Neutrophil (primary cell): Measurements from ENCODE around the gene RPS24.
A peak's percentile ranks its signal among the peaks of the same experiment; 100 is the strongest.

ENCODE experiments used
- H3K27ac ChIP-seq: fragments of 200-600 bp; sonication (generic); 2 replicates; pipeline ENCODE4 v1.5.1; 2016; ENCODE audit warnings: mild to moderate bottlenecking, moderate library complexity
- H3K27me3 ChIP-seq: fragments of 200-600 bp; sonication (generic); 2 replicates; pipeline ENCODE4 v1.6.0; 2016; ENCODE audit warnings: mild to moderate bottlenecking
- H3K36me3 ChIP-seq: fragments of 200-600 bp; sonication (generic); 2 replicates; pipeline ENCODE4 v1.5.1; 2017
- H3K4me1 ChIP-seq, 2 experiments: fragments of 200-600 bp in 1 of 2; sonication (generic) in 1 of 2; 1 replicate in 1 of 2; 2 replicates in 1 of 2; pipeline versions ENCODE4 v1.5.1 to v1.6.1; 2013 to 2016; ENCODE audit warnings: low read depth in 1 of 2, low read length in 1 of 2, mild to moderate bottlenecking in 1 of 2, moderate library complexity in 1 of 2; ENCODE audit not compliant: control insufficient read depth in 1 of 2, insufficient read depth in 1 of 2
- H3K4me3 ChIP-seq, 2 experiments: fragments of 200-600 bp in 1 of 2; sonication (generic) in 1 of 2; 1 replicate in 1 of 2; 2 replicates in 1 of 2; pipeline ENCODE4 v1.5.1; 2013 to 2016; ENCODE audit warnings: low read depth in 1 of 2, low read length in 1 of 2, mild to moderate bottlenecking in 1 of 2, moderate library complexity in 1 of 2
- H3K9me3 ChIP-seq: fragments of 200-600 bp; sonication (generic); 2 replicates; pipeline ENCODE4 v1.5.1; 2016
- TF ChIP-seq, protein P1 (sequence below): fragments of 200-600 bp; sonication (generic); IDR thresholded peaks from 2 replicates; pipeline ENCODE4 v1.5.1; 2016; ENCODE audit warnings: antibody characterized with exemption

RPS24 gene

DNA sequence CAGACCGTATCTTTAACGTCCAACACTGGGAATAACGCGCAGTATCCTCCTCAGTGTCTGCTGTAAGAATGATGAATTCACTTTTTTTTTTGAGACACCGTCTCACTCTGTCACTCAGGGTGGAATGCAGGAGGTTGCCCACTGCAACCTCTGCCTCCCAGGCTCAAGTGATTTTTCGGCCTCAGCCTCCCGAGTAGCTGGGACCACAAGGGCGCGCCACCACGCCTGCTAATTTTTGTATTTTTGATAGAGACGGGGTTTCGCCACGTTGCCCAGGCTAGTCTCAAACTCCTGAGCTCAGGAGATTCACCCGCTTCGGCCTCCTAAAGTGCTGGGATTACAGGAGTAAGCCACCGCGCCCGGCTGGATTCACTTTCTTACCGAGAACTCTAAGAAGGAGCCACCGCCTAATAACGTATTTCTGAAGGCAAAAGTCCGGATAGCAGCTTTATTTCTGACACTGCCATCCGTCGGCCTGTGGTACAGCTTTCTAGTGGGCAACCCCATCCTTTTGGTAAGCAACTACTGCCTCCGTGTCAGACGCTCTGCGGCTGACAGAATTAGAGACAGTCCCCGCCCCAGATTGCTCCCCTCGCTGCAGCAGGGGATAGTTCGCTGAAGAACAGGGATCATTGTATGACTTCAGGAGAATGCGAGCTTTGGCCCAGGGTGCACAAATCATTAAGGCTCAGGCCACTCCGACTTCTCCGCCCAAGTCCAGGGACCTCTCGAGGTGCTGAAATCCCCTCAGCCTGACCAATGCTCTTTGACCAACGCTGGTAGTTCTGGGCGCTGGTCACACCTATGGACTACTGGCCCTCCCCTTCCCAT lies 5.0 kb upstream of the RPS24 start:
- Histone ChIP-seq H3K27ac (peak overlapping the region; percentile 77), H3K27me3 (no peaks in the 10 kb centered on the region), H3K4me1 (peaks cover 25 to 27% of the 10 kb centered on the region in 2 experiments), H3K36me3 (peaks cover 23% of the 10 kb centered on the region), H3K4me3 (peak overlapping the region; percentile 89 to 95), H3K9me3 (no peaks in the 10 kb centered on the region)
- TF ChIP-seq, protein P1, sequence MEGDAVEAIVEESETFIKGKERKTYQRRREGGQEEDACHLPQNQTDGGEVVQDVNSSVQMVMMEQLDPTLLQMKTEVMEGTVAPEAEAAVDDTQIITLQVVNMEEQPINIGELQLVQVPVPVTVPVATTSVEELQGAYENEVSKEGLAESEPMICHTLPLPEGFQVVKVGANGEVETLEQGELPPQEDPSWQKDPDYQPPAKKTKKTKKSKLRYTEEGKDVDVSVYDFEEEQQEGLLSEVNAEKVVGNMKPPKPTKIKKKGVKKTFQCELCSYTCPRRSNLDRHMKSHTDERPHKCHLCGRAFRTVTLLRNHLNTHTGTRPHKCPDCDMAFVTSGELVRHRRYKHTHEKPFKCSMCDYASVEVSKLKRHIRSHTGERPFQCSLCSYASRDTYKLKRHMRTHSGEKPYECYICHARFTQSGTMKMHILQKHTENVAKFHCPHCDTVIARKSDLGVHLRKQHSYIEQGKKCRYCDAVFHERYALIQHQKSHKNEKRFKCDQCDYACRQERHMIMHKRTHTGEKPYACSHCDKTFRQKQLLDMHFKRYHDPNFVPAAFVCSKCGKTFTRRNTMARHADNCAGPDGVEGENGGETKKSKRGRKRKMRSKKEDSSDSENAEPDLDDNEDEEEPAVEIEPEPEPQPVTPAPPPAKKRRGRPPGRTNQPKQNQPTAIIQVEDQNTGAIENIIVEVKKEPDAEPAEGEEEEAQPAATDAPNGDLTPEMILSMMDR: no peak

DNA sequence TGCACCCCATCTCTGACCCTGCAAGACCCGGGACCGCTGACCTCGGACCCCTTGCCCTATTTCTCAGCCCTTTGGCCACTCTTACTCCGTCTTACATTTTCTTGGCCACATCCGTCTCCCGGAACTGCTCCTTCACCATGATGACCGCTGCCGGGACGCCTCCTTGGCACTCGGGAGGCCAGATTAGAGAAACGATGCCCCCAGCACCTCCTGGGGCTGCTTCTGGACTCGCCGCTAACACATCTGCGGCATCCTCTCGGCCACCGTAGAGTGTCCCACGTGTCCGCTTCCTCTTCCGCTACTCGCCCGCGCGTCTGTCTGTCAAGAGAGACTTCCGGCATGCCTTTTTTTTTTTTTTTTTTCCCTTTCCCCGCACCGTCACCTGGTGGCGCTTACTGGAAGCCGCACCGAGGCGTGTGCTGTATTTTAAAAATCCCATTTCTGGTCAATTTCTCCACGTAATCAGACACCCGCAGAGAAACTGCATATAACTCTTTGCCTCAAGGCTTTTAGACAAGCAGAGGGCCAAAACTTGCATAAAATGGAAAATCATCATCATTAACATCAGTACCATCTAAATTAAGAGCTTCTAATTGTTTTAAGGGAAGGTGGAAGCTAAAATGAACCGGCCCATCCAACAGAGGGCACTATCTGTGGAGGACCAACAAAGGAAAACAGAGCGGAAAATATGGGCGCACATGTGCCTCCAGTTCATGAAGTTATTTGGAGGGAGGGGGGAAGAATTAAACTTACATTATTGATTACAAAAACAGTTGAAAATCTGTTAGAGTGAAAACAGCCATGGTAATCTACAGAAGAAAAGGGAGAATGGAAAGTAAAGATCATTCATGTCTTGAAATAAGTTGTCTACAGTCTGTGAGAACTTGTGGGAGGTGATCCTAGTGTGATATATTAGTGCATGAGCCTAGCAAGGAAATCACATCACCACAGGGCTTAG lies 4.1 kb upstream of the RPS24 start, which contains the start of gene POLR3A:
Gene POLR3A, minus strand, starts transcription at position 247 of the 958 bp plus-strand sequence. Its CDS starts 108 bp downstream, at position 139.
- Histone ChIP-seq H3K27ac (peak within 1 kb of the TSS; percentile 77), H3K4me1 (peaks cover 32 to 36% of the 10 kb centered on the region in 2 experiments), H3K9me3 (no peaks in the 10 kb centered on the region), H3K36me3 (peaks cover 15% of the 10 kb centered on the region), H3K27me3 (no peaks in the 10 kb centered on the region), H3K4me3 (peak within 1 kb of the TSS; percentile 89 to 95)
- TF ChIP-seq, protein P1: peak; percentile 73

DNA sequence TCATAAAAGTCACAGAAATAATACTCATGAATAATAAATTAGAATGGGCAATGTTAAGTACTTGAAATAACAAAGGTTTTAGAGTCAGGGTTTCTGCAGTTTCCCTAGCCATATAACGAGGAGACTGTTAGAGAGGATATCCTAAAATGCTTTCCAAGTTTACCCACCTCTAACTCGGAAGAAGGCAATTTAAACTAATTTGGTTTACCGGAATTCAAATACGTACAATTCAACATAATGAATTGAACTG lies 351 bp upstream of the RPS24 start:
- Histone ChIP-seq H3K27me3 (no peaks in the 10 kb centered on the region), H3K9me3 (no peaks in the 10 kb centered on the region), H3K36me3 (peaks cover 33% of the 10 kb centered on the region), H3K4me1 (peaks cover 32 to 37% of the 10 kb centered on the region in 2 experiments), H3K27ac (peak overlapping the region; percentile 76), H3K4me3 (peak overlapping the region; percentile 79 to 83)
- TF ChIP-seq, protein P1: no peak

DNA sequence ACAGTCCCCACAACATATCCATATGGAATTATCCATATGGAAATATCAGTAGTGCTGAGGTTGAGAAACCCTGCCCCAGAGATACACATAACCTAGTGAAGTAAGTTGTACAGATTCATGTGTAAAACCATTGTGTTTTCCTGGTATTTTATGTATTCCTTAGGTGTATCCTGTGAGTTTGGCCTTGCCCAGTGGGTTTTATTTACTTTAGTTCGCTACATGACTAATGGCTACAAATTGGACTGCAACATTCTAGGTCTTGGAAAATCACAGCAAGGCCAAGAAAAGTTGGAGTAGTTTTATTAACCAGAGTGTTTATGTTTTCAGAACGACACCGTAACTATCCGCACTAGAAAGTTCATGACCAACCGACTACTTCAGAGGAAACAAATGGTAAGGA lies 1.4 kb downstream of the RPS24 start:
- Histone ChIP-seq H3K4me1 (peaks cover 18 to 23% of the 10 kb centered on the region in 2 experiments), H3K9me3 (no peaks in the 10 kb centered on the region), H3K27me3 (no peaks in the 10 kb centered on the region), H3K27ac (no peak overlapping the region), H3K36me3 (peaks cover 50% of the 10 kb centered on the region), H3K4me3 (no peak overlapping the region)
- TF ChIP-seq, protein P1: no peak

DNA sequence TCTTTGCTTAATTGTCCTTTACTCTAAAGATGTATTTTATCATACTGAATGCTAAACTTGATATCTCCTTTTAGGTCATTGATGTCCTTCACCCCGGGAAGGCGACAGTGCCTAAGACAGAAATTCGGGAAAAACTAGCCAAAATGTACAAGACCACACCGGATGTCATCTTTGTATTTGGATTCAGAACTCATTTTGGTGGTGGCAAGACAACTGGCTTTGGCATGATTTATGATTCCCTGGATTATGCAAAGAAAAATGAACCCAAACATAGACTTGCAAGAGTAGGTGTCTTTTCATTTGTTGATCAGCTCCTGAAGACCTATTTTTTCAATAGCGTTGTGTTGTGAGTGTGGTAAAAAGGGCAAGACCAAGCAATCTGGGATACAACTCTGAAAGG lies 1.8 kb downstream of the RPS24 start:
- TF ChIP-seq, protein P1: no peak
- Histone ChIP-seq H3K9me3 (no peaks in the 10 kb centered on the region), H3K27ac (no peak overlapping the region), H3K4me3 (no peak overlapping the region), H3K36me3 (peaks cover 54% of the 10 kb centered on the region), H3K4me1 (peaks cover 16 to 21% of the 10 kb centered on the region in 2 experiments), H3K27me3 (no peaks in the 10 kb centered on the region)
